HUES64 (cell line): ENCODE data around the gene TRIM8.

Source experiments
- H3K27ac ChIP-seq: 2 replicates; pipeline ENCODE4 v1.7.0; 2013; ENCODE audit warnings: low read depth, low read length, inconsistent platforms
- H3K27me3 ChIP-seq: 2 replicates; pipeline ENCODE4 v1.6.1; 2013; ENCODE audit warnings: mild to moderate bottlenecking, low read length; ENCODE audit not compliant: insufficient read depth
- H3K36me3 ChIP-seq: 2 replicates; pipeline ENCODE4 v1.6.1; 2013; ENCODE audit warnings: mild to moderate bottlenecking, low read length; ENCODE audit not compliant: insufficient read depth
- H3K4me1 ChIP-seq: 2 replicates; pipeline ENCODE4 v1.6.1; 2013; ENCODE audit warnings: mild to moderate bottlenecking, low read length, moderate library complexity; ENCODE audit not compliant: insufficient read depth
- H3K4me3 ChIP-seq: 2 replicates; pipeline ENCODE4 v1.5.1; 2013; ENCODE audit warnings: mild to moderate bottlenecking, low read length, moderate library complexity
- H3K9ac ChIP-seq: 2 replicates; pipeline ENCODE4 v1.6.1; 2013; ENCODE audit warnings: mild to moderate bottlenecking, low read depth, low read length
- H3K9me3 ChIP-seq: 2 replicates; pipeline ENCODE4 v1.6.1; 2013; ENCODE audit warnings: low read depth, low read length; ENCODE audit not compliant: insufficient read depth
- WGBS: fragments of 150-250, 120-280 bp; methylation state at CpG from one replicate; pipeline ENCODE4 v1.1.7; 2013; ENCODE audit warnings: missing lambda C conversion rate; 5-methylcytosine and 5-hydroxymethylcytosine counted together

Gene TRIM8

GRCh38 chr10:102651455-102652169, 7.3 kb downstream of the TRIM8 start:
- no peaks in the 10 kb centered on the region for H3K9me3 ChIP-seq
- H3K4me1 ChIP-seq, result peaks cover 35% of the 10 kb centered on the region
- WGBS, result 91% methylated on average over 11 of the region's 11 CpGs
- no peak overlapping the region for H3K4me3 ChIP-seq
- no peak overlapping the region for H3K27ac ChIP-seq
- H3K36me3 ChIP-seq, result peaks cover 29% of the 10 kb centered on the region
- H3K9ac ChIP-seq, result no peak overlapping the region
- no peaks in the 10 kb centered on the region for H3K27me3 ChIP-seq

DNA sequence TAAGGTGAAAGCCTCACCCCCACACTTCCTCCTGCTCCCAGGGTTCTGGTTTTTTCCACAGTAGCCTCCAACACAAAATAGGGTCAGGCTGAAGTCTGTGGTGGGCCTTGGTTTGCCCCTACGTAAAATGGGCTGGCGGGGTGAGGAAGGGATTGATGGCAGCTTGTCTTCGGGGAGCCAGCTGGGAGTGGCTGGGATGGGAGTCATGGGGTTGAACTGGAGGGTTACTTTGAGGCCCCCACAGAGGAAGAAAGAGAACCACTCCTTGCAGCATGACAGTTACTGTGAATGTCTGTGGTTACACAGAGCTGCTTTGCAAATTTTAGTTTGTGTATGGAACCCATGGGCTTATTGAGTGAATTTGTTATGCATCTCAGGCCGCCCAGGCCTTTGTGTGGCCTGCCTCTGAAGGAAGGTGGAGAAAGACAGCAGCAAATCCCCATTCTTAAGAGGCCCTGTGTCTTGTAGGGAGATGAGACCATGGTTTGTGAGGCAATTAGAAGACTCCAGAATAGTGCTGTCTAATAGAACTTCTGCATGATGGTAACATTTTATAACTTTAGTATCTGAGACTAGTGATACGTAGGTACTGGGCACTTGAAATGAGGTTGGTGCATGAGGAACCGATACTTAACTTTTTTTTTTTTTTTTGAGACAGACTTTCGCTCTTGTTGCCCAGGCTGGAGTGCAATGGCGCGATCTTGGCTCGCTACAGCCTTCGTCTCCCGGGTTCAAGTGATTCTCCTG, 8.1 kb downstream of the TRIM8 start:
- Histone ChIP-seq H3K4me3 (no peak overlapping the region), H3K27me3 (no peaks in the 10 kb centered on the region), H3K4me1 (peaks cover 29% of the 10 kb centered on the region), H3K9me3 (no peaks in the 10 kb centered on the region), H3K9ac (no peak overlapping the region), H3K36me3 (peaks cover 37% of the 10 kb centered on the region), H3K27ac (no peak overlapping the region)
- WGBS, result 86% methylated on average over 12 of the region's 12 CpGs

GRCh38 chr10:102653060-102653459, 8.8 kb downstream of the TRIM8 start:
- Histone ChIP-seq H3K36me3 (peaks cover 40% of the 10 kb centered on the region), H3K9me3 (no peaks in the 10 kb centered on the region), H3K9ac (no peak overlapping the region), H3K27me3 (no peaks in the 10 kb centered on the region), H3K27ac (no peak overlapping the region), H3K4me3 (no peak overlapping the region), H3K4me1 (peaks cover 22% of the 10 kb centered on the region)
- 89% methylated on average over 1 of the region's 1 CpG for WGBS

- Histone ChIP-seq H3K4me1 (peaks cover 10% of the 10 kb centered on the region), H3K27ac (no peak overlapping the region), H3K9ac (no peak overlapping the region), H3K27me3 (no peaks in the 10 kb centered on the region), H3K4me3 (no peak overlapping the region), H3K36me3 (peaks cover 49% of the 10 kb centered on the region), H3K9me3 (no peaks in the 10 kb centered on the region)
- 94% methylated on average over 7 of the region's 7 CpGs for WGBS
These were observed 10.3 kb downstream of the TRIM8 start for GRCh38 chr10:102654566-102654965.

DNA sequence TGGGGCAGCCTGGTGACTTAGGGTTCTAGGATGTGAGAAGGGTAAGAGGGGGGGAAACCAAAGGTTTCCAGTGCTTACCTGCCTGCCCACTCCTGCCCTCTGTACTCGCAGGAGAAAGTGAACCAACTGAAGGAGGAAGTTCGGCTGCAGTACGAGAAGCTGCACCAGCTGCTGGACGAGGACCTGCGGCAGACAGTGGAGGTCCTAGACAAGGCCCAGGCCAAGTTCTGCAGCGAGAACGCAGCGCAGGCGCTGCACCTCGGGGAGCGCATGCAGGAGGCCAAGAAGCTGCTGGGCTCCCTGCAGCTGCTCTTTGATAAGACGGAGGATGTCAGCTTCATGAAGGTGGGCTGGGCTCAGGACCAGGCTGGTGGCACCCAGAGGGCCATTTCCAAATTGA, 10.7 kb downstream of the TRIM8 start:
- Histone ChIP-seq H3K36me3 (peaks cover 49% of the 10 kb centered on the region), H3K27me3 (no peaks in the 10 kb centered on the region), H3K27ac (no peak overlapping the region), H3K9me3 (no peaks in the 10 kb centered on the region), H3K9ac (no peak overlapping the region), H3K4me3 (no peak overlapping the region), H3K4me1 (peaks cover 7% of the 10 kb centered on the region)
- WGBS, result 96% methylated on average over 12 of the region's 12 CpGs

- Histone ChIP-seq H3K36me3 (peaks cover 49% of the 10 kb centered on the region), H3K4me1 (peaks cover 5% of the 10 kb centered on the region; the same call in 1 of the 2 replicates), H3K27me3 (no peaks in the 10 kb centered on the region), H3K9ac (no peak overlapping the region), H3K4me3 (no peak overlapping the region), H3K27ac (no peak overlapping the region), H3K9me3 (no peaks in the 10 kb centered on the region)
- WGBS, result 92% methylated on average over 12 of the region's 12 CpGs
These were observed 11.7 kb downstream of the TRIM8 start for GRCh38 chr10:102656026-102656425.

- Histone ChIP-seq H3K27me3 (no peaks in the 10 kb centered on the region), H3K9ac (no peak overlapping the region), H3K36me3 (peaks cover 49% of the 10 kb centered on the region), H3K4me3 (no peak overlapping the region), H3K9me3 (no peaks in the 10 kb centered on the region), H3K4me1 (peaks cover 6% of the 10 kb centered on the region; the same call in 1 of the 2 replicates), H3K27ac (no peak overlapping the region)
- 96% methylated on average over 42 of the region's 42 CpGs for WGBS
These were observed 12.6 kb downstream of the TRIM8 start for GRCh38 chr10:102656791-102657371.

- H3K27ac ChIP-seq, result no peak overlapping the region
- H3K27me3 ChIP-seq, result no peaks in the 10 kb centered on the region
- H3K4me3 ChIP-seq, result no peak overlapping the region
- peaks cover 49% of the 10 kb centered on the region for H3K36me3 ChIP-seq
- no peak overlapping the region for H3K9ac ChIP-seq
- no peaks in the 10 kb centered on the region for H3K9me3 ChIP-seq
- WGBS, result 97% methylated on average over 10 of the region's 11 CpGs
- H3K4me1 ChIP-seq, result peaks cover 6% of the 10 kb centered on the region; the same call in 1 of the 2 replicates
These were observed 13.2 kb downstream of the TRIM8 start for GRCh38 chr10:102657451-102657850.

GRCh38 chr10:102657984-102658724, 13.9 kb downstream of the TRIM8 start:
- Histone ChIP-seq H3K36me3 (peaks cover 49% of the 10 kb centered on the region), H3K4me1 (peaks cover 6% of the 10 kb centered on the region; the same call in 1 of the 2 replicates), H3K9me3 (no peaks in the 10 kb centered on the region), H3K27me3 (no peaks in the 10 kb centered on the region), H3K9ac (no peak overlapping the region), H3K27ac (no peak overlapping the region), H3K4me3 (no peak overlapping the region)
- 90% methylated on average over 13 of the region's 13 CpGs for WGBS

DNA sequence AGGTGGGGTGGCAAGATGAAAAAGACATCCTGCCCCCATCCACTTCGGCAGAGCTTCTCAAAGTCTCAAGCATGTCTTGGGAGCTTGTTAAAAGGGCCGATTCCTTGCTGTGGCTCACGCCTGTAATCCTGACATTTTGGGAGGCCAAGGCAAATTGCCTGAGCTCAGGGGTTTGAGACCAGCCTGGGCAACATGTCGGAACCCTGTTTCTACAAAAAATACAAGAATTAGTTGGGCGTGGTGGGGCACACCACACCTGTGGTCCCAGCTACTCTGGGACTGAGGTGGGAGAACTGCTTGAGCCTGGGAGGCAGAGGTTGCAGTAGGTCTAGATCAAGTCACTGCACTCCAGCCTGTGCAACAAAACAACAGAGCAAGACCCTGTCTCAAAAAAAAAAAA, 14.5 kb downstream of the TRIM8 start:
- 82% methylated on average over 5 of the region's 5 CpGs for WGBS
- H3K4me1 ChIP-seq, result peaks cover 6% of the 10 kb centered on the region; the same call in 1 of the 2 replicates
- H3K27ac ChIP-seq, result no peak overlapping the region
- H3K4me3 ChIP-seq, result no peak overlapping the region
- H3K36me3 ChIP-seq, result peaks cover 47% of the 10 kb centered on the region
- H3K9me3 ChIP-seq, result no peaks in the 10 kb centered on the region
- no peaks in the 10 kb centered on the region for H3K27me3 ChIP-seq
- H3K9ac ChIP-seq, result no peak overlapping the region
